K562 (cell line): ENCODE measurements around the gene BIRC5. TPM values are rescaled to one million over a fixed set of nuclear protein-coding genes. Genes with fewer than 3 reads are reported as not detected.

Source experiments
- ATF1 ChIP-seq, 2 experiments: fragments of 450-650 bp in 1 of 2; IDR thresholded peaks; 2 replicates each; pipeline ENCODE4 v1.6.1; 2016; ENCODE audit warnings: missing compliant biosample characterization in 1 of 2, missing genetic modification characterization in 1 of 2
- CBX2 ChIP-seq: fragments of 200-600 bp; sonication (generic); IDR thresholded peaks from one replicate; pipeline ENCODE4 v1.6.1; 2012; ENCODE audit warnings: mild to moderate bottlenecking, low read length, inconsistent platforms; ENCODE audit not compliant: insufficient read depth, poor library complexity, severe bottlenecking
- ETV5 ChIP-seq: sonication (generic); formaldehyde crosslinking; IDR thresholded peaks from 2 replicates; pipeline ENCODE4 v1.4.0; 2020; ENCODE audit warnings: low read depth, mild to moderate bottlenecking, missing genetic modification reagents
- FIP1L1 ChIP-seq: fragments of 200-400 bp; formaldehyde crosslinking; IDR thresholded peaks from 2 replicates; pipeline ENCODE4 v1.6.1; 2018; ENCODE audit warnings: mild to moderate bottlenecking, low read depth, low read length; ENCODE audit not compliant: poor library complexity, severe bottlenecking
- FOSL1 ChIP-seq: fragments of 200-800 bp; sonication (Bioruptor generic); conservative IDR thresholded peaks from 2 replicates; pipeline ENCODE4 v1.6.1; 2016; ENCODE audit warnings: missing genetic modification characterization, missing compliant biosample characterization
- HNRNPL ChIP-seq: fragments of 200-400 bp; formaldehyde crosslinking; IDR thresholded peaks from 2 replicates; pipeline ENCODE4 v1.6.1; 2017; ENCODE audit warnings: low read depth, mild to moderate bottlenecking, low read length
- HOXB6 ChIP-seq: fragments of 250-450 bp; sonication (Bioruptor Pico); IDR thresholded peaks from 2 replicates; pipeline ENCODE4 v1.5.1; 2022; ENCODE audit warnings: mild to moderate bottlenecking, borderline replicate concordance
- KAT8 ChIP-seq: fragments of 450-650 bp; IDR thresholded peaks from 2 replicates; pipeline ENCODE4 v1.6.1; 2016; ENCODE audit warnings: low read depth, mild to moderate bottlenecking
- L3MBTL2 ChIP-seq: fragments of 450-650 bp; IDR thresholded peaks from 2 replicates; pipeline ENCODE4 v1.6.1; 2016; ENCODE audit warnings: mild to moderate bottlenecking, moderate library complexity
- POLR2AphosphoS5 ChIP-seq: IDR thresholded peaks from 2 replicates; pipeline ENCODE4 v1.6.1; 2011; ENCODE audit warnings: mild to moderate bottlenecking, low read depth, low read length, moderate library complexity; ENCODE audit not compliant: control insufficient read depth, insufficient read depth
- POLR2G ChIP-seq: fragments of 200-400 bp; formaldehyde crosslinking; IDR thresholded peaks from 2 replicates; pipeline ENCODE4 v1.6.1; 2017; ENCODE audit warnings: low read depth, mild to moderate bottlenecking, antibody characterized with exemption, low read length, moderate library complexity
- RBFOX2 ChIP-seq: fragments of 200-400 bp; formaldehyde crosslinking; IDR thresholded peaks from 2 replicates; pipeline ENCODE4 v1.6.1; 2017; ENCODE audit warnings: low read depth, mild to moderate bottlenecking, low read length, moderate library complexity
- RBM22 ChIP-seq: fragments of 200-400 bp; formaldehyde crosslinking; IDR thresholded peaks from 2 replicates; pipeline ENCODE4 v1.6.1; 2018; ENCODE audit warnings: low read length, low read depth; ENCODE audit not compliant: poor library complexity, severe bottlenecking
- RFX1 ChIP-seq: fragments of 450-650 bp; IDR thresholded peaks from 2 replicates; pipeline ENCODE4 v1.6.1; 2016; ENCODE audit warnings: mild to moderate bottlenecking, moderate library complexity
- SIN3B ChIP-seq: fragments of 450-650 bp; IDR thresholded peaks from 2 replicates; pipeline ENCODE4 v1.6.1; 2017; ENCODE audit warnings: low read depth, mild to moderate bottlenecking, moderate library complexity
- SREBF2 ChIP-seq: sonication (generic); formaldehyde crosslinking; IDR thresholded peaks from 2 replicates; pipeline ENCODE4 v1.4.0; 2020; ENCODE audit warnings: mild to moderate bottlenecking, missing genetic modification reagents
- SRF ChIP-seq, 2 experiments: fragments of 250-450, 450-650 bp in 1 of 2; sonication (Bioruptor Pico) in 1 of 2; sonication (generic) in 1 of 2; formaldehyde crosslinking; IDR thresholded peaks; 2 replicates each; pipeline versions ENCODE4 v1.5.0 to v1.5.1; 2020 to 2022; ENCODE audit warnings: mild to moderate bottlenecking in 1 of 2, missing genetic modification reagents in 1 of 2
- SRSF7 ChIP-seq: fragments of 200-400 bp; formaldehyde crosslinking; optimal IDR thresholded peaks from 2 replicates; pipeline ENCODE3; 2017; ENCODE audit warnings: mild to moderate bottlenecking, low read depth, low read length
- TAF7 ChIP-seq: fragments of 450-650 bp; IDR thresholded peaks from 2 replicates; pipeline ENCODE4 v1.6.1; 2016; ENCODE audit warnings: missing genetic modification characterization, missing compliant biosample characterization
- TAF9B ChIP-seq: fragments of 450-650 bp; IDR thresholded peaks from 2 replicates; pipeline ENCODE4 v1.6.1; 2018; ENCODE audit warnings: mild to moderate bottlenecking; ENCODE audit not compliant: partially characterized antibody
- XRCC3 ChIP-seq: fragments of 450-650 bp; IDR thresholded peaks from 2 replicates; pipeline ENCODE4 v1.6.1; 2017; ENCODE audit warnings: mild to moderate bottlenecking, moderate library complexity
- ZBTB7A ChIP-seq: IDR thresholded peaks from 2 replicates; pipeline ENCODE4 v1.6.1; 2011; ENCODE audit warnings: low read depth, mild to moderate bottlenecking, low read length, moderate library complexity, borderline replicate concordance; ENCODE audit not compliant: control insufficient read depth
- ZNF184 ChIP-seq: sonication (generic); formaldehyde crosslinking; IDR thresholded peaks from 2 replicates; pipeline ENCODE4 v1.5.0; 2020; ENCODE audit warnings: missing genetic modification reagents
- ZNF253 ChIP-seq: fragments of 250-450 bp; sonication (Bioruptor Pico); conservative IDR thresholded peaks from 2 replicates; pipeline ENCODE4 v1.6.1; 2021; ENCODE audit warnings: mild to moderate bottlenecking
- ZNF583 ChIP-seq: fragments of 250-450 bp; sonication (Bioruptor Pico); IDR thresholded peaks from 2 replicates; pipeline ENCODE4 v1.4.0; 2020
- polyA plus RNA-seq, 8 experiments: library from polyadenylated mRNA; depleted of rRNA in 4 of 8; stranded (reverse) in 5 of 8; unstranded in 3 of 8; fragments of >200 nt; fragmentation: Nextera tagmentation in 2 of 8; fragmentation: Illumina TruSeq in 1 of 8; extraction: Ambion mirVana in 2 of 8; extraction: Trizol in 1 of 8; gene quantifications; 2 replicates each; pipeline versions ENCODE4 v1.2.1 to v1.2.3, GENCODE V29; 2011 to 2014; ENCODE audit warnings: inconsistent platforms in 1 of 8, missing spikeins in 1 of 8
- total RNA-seq, 7 experiments: library from RNA; depleted of rRNA in 6 of 7; stranded (reverse); fragments of >200 nt in 6 of 7; fragmentation: Illumina TruSeq in 2 of 7; extraction: Trizol in 2 of 7; gene quantifications; 2 replicates each; pipeline versions ENCODE4 v1.2.1 to v1.2.3, GENCODE V29; 2011 to 2021; ENCODE audit warnings: low replicate concordance in 1 of 7
- TF ChIP-seq, protein P1 (sequence below): fragments of 450-650 bp; formaldehyde crosslinking; IDR thresholded peaks from 2 replicates; pipeline ENCODE4 v1.4.0; 2022; ENCODE audit warnings: mild to moderate bottlenecking, moderate library complexity
- TF ChIP-seq, protein P2 (sequence below): fragments of 450-650 bp; IDR thresholded peaks from 2 replicates; pipeline ENCODE4 v1.6.1; 2016; ENCODE audit warnings: borderline replicate concordance

BIRC5 gene
- total and polyA plus RNA-seq, 9 of the 15 experiments (the other 6 are each of a cell fraction or from before 2014, with no cell fraction given) = 64.4 to 140 (median 101) TPM

DNA sequence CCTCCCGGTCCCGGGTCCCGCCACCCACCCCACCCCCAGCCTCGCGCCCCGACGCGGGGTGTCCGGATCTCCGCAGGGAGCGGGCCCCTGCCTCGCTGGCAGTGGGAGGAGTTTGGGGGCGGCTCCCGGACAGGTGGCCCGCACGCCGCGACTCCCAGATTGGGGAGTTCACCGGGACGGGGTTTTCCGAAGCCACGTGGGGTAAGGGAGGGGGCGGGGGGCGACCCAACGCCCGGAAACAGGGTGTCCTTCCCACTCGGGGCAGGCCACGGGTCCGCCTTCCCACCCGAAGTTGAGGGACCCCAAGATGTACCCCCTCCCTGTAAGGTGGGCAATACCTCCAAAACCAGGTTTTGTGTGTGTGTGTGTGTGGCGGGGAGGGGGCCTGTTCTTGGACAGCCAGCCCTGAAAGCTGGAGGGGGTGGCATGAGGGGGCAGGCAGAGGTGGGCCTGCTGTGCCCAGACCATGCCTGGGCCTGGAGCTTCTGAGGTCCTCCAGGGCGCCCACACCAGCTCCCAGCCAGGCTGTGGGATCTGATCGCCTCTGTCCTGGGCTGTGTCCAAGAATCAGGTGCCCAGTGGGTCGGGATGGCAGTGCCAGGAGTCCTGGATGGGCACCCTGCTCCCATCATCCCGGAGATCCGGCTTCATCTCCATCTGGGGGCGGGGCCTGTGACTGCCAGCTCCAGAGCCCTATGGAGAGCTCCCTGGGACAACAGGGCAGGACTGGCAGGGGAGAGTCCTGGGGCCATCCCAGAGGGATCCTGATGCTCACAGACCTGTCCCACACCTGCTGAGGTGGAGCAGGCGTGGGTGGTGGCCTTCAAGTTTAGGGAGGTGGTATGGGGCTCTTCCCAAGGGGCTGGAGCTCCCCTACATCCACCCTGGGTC, 44.9 kb upstream of the BIRC5 start (continued):
- no peak for TF ChIP-seq POLR2AphosphoS5
- no peak for TF ChIP-seq SREBF2 (CRISPR knock-in tag)
- TF ChIP-seq ZNF583 (CRISPR knock-in tag) = no peak
- TF ChIP-seq SRSF7 = no peak
- TF ChIP-seq ZNF184 (CRISPR knock-in tag) = no peak
- no peak for TF ChIP-seq SIN3B
- peak; percentile 73 for TF ChIP-seq POLR2G
- no peak for TF ChIP-seq TAF9B
- TF ChIP-seq RFX1 = no peak
- TF ChIP-seq, protein P1, sequence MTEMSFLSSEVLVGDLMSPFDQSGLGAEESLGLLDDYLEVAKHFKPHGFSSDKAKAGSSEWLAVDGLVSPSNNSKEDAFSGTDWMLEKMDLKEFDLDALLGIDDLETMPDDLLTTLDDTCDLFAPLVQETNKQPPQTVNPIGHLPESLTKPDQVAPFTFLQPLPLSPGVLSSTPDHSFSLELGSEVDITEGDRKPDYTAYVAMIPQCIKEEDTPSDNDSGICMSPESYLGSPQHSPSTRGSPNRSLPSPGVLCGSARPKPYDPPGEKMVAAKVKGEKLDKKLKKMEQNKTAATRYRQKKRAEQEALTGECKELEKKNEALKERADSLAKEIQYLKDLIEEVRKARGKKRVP (CRISPR knock-in tag) = no peak
- no peak for TF ChIP-seq TAF7 (tag)
- no peak for TF ChIP-seq FIP1L1
- no peak for TF ChIP-seq ATF1 (CRISPR knock-in tag; IDR thresholded peaks at IDR 0.05)
- no peak for TF ChIP-seq ATF1 (tag; IDR thresholded peaks at IDR 0.05)
- no peak for TF ChIP-seq SRF (CRISPR knock-in tag; IDR thresholded peaks at IDR 0.05)
- TF ChIP-seq ZNF253 = no peak
- TF ChIP-seq ETV5 = no peak
- no peak for TF ChIP-seq HOXB6
- no peak for TF ChIP-seq CBX2
- TF ChIP-seq KAT8 = no peak
- peak; percentile 4 for TF ChIP-seq RBFOX2
- TF ChIP-seq L3MBTL2 = no peak
- TF ChIP-seq ZBTB7A = no peak
- no peak for TF ChIP-seq XRCC3
- TF ChIP-seq FOSL1 (tag) = no peak
- TF ChIP-seq, protein P2, sequence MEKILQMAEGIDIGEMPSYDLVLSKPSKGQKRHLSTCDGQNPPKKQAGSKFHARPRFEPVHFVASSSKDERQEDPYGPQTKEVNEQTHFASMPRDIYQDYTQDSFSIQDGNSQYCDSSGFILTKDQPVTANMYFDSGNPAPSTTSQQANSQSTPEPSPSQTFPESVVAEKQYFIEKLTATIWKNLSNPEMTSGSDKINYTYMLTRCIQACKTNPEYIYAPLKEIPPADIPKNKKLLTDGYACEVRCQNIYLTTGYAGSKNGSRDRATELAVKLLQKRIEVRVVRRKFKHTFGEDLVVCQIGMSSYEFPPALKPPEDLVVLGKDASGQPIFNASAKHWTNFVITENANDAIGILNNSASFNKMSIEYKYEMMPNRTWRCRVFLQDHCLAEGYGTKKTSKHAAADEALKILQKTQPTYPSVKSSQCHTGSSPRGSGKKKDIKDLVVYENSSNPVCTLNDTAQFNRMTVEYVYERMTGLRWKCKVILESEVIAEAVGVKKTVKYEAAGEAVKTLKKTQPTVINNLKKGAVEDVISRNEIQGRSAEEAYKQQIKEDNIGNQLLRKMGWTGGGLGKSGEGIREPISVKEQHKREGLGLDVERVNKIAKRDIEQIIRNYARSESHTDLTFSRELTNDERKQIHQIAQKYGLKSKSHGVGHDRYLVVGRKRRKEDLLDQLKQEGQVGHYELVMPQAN = peak; percentile 73
- peak; percentile 49 for TF ChIP-seq RBM22
- TF ChIP-seq HNRNPL = 0 out of 2 replicates have a peak, but pooled peaks have one; percentile 55
